Skeletal muscle satellite cell (primary cell): ENCODE results near the gene ISM1.

ENCODE experiments used
- H3K27me3 ChIP-seq: 2 replicates; pipeline ENCODE4 v1.7.0; 2013; ENCODE audit warnings: low read length; ENCODE audit not compliant: control insufficient read depth, insufficient read depth
- H3K36me3 ChIP-seq: 2 replicates; pipeline ENCODE4 v1.7.0; 2013; ENCODE audit warnings: mild to moderate bottlenecking, control low read depth, low read length; ENCODE audit not compliant: insufficient read depth
- H3K4me1 ChIP-seq: 2 replicates; pipeline ENCODE4 v1.7.0; 2013; ENCODE audit warnings: low read length; ENCODE audit not compliant: control insufficient read depth, insufficient read depth
- H3K4me2 ChIP-seq: 2 replicates; pipeline ENCODE4 v1.7.0; 2013; ENCODE audit warnings: mild to moderate bottlenecking, low read length
- H3K4me3 ChIP-seq: 2 replicates; pipeline ENCODE4 v1.7.0; 2013; ENCODE audit warnings: low read length
- H3K9ac ChIP-seq: 2 replicates; pipeline ENCODE4 v1.7.0; 2013; ENCODE audit warnings: mild to moderate bottlenecking, low read depth, low read length, moderate library complexity
- H3K9me3 ChIP-seq: replicated peaks from 2 replicates; pipeline ENCODE4 v1.7.0; 2013; ENCODE audit warnings: mild to moderate bottlenecking, control low read depth, low read length

Gene ISM1

GRCh38 chr20:13262302-13262650, 41.2 kb downstream of the ISM1 start:
- Histone ChIP-seq H3K36me3 (no peaks in the 10 kb centered on the region), H3K9ac (no peak overlapping the region), H3K27me3 (peaks cover 7% of the 10 kb centered on the region), H3K4me2 (no peak overlapping the region), H3K4me3 (no peak overlapping the region), H3K9me3 (no peaks in the 10 kb centered on the region), H3K4me1 (peaks cover 9% of the 10 kb centered on the region)

GRCh38 chr20:13262671-13263360, 41.7 kb downstream of the ISM1 start:
- Histone ChIP-seq H3K27me3 (peaks cover 13% of the 10 kb centered on the region), H3K4me1 (peaks cover 9% of the 10 kb centered on the region), H3K9ac (no peak overlapping the region), H3K4me3 (no peak overlapping the region), H3K36me3 (no peaks in the 10 kb centered on the region), H3K9me3 (no peaks in the 10 kb centered on the region), H3K4me2 (no peak overlapping the region)

- Histone ChIP-seq H3K9ac (no peak overlapping the region), H3K4me1 (peaks cover 9% of the 10 kb centered on the region), H3K27me3 (peaks cover 13% of the 10 kb centered on the region), H3K36me3 (no peaks in the 10 kb centered on the region), H3K4me3 (no peak overlapping the region), H3K4me2 (no peak overlapping the region), H3K9me3 (no peaks in the 10 kb centered on the region)
Observed at GRCh38 chr20:13263451-13263850, 42.4 kb downstream of the ISM1 start.

- Histone ChIP-seq H3K4me2 (no peak overlapping the region), H3K4me1 (peaks cover 9% of the 10 kb centered on the region), H3K27me3 (peaks cover 13% of the 10 kb centered on the region), H3K36me3 (no peaks in the 10 kb centered on the region), H3K9ac (no peak overlapping the region), H3K9me3 (no peaks in the 10 kb centered on the region), H3K4me3 (no peak overlapping the region)
Observed at GRCh38 chr20:13264907-13265306, 43.8 kb downstream of the ISM1 start.

GRCh38 chr20:13265941-13266340, 44.9 kb downstream of the ISM1 start:
- Histone ChIP-seq H3K4me3 (no peak overlapping the region), H3K4me2 (no peak overlapping the region), H3K9ac (no peak overlapping the region), H3K27me3 (peaks cover 13% of the 10 kb centered on the region), H3K9me3 (no peaks in the 10 kb centered on the region), H3K4me1 (peaks cover 9% of the 10 kb centered on the region), H3K36me3 (no peaks in the 10 kb centered on the region)

GRCh38 chr20:13267231-13267630, 46.2 kb downstream of the ISM1 start:
- H3K36me3 ChIP-seq: no peaks in the 10 kb centered on the region
- no peak overlapping the region for H3K4me2 ChIP-seq
- peaks cover 13% of the 10 kb centered on the region for H3K27me3 ChIP-seq
- peaks cover 7% of the 10 kb centered on the region for H3K4me1 ChIP-seq
- H3K9me3 ChIP-seq: no peaks in the 10 kb centered on the region
- H3K4me3 ChIP-seq: no peak overlapping the region
- H3K9ac ChIP-seq: no peak overlapping the region

- no peaks in the 10 kb centered on the region for H3K4me1 ChIP-seq
- H3K27me3 ChIP-seq: peaks cover 17% of the 10 kb centered on the region
- no peaks in the 10 kb centered on the region for H3K9me3 ChIP-seq
- no peaks in the 10 kb centered on the region for H3K36me3 ChIP-seq
- H3K9ac ChIP-seq: no peak overlapping the region
- H3K4me3 ChIP-seq: no peak overlapping the region
- no peak overlapping the region for H3K4me2 ChIP-seq
Observed at GRCh38 chr20:13268953-13269352, 47.9 kb downstream of the ISM1 start.

- no peaks in the 10 kb centered on the region for H3K36me3 ChIP-seq
- H3K4me3 ChIP-seq: no peak overlapping the region
- no peaks in the 10 kb centered on the region for H3K4me1 ChIP-seq
- peaks cover 21% of the 10 kb centered on the region for H3K27me3 ChIP-seq
- H3K9ac ChIP-seq: no peak overlapping the region
- H3K4me2 ChIP-seq: no peak overlapping the region
- H3K9me3 ChIP-seq: no peaks in the 10 kb centered on the region
Observed at GRCh38 chr20:13270211-13270610, 49.1 kb downstream of the ISM1 start.

- Histone ChIP-seq H3K27me3 (peaks cover 21% of the 10 kb centered on the region), H3K4me2 (no peak overlapping the region), H3K4me3 (no peak overlapping the region), H3K9ac (no peak overlapping the region), H3K9me3 (no peaks in the 10 kb centered on the region), H3K36me3 (no peaks in the 10 kb centered on the region), H3K4me1 (no peaks in the 10 kb centered on the region)
Observed at GRCh38 chr20:13271098-13271497, 50.0 kb downstream of the ISM1 start.

GRCh38 chr20:13271977-13272975, 51.2 kb downstream of the ISM1 start:
- Histone ChIP-seq H3K9ac (no peak overlapping the region), H3K36me3 (no peaks in the 10 kb centered on the region), H3K27me3 (peaks cover 14% of the 10 kb centered on the region), H3K9me3 (no peaks in the 10 kb centered on the region), H3K4me1 (no peaks in the 10 kb centered on the region), H3K4me2 (no peak overlapping the region), H3K4me3 (no peak overlapping the region)

GRCh38 chr20:13274275-13274861, 53.3 kb downstream of the ISM1 start:
- no peaks in the 10 kb centered on the region for H3K4me1 ChIP-seq
- no peaks in the 10 kb centered on the region for H3K9me3 ChIP-seq
- H3K27me3 ChIP-seq: peaks cover 8% of the 10 kb centered on the region
- no peak overlapping the region for H3K9ac ChIP-seq
- no peak overlapping the region for H3K4me3 ChIP-seq
- no peaks in the 10 kb centered on the region for H3K36me3 ChIP-seq
- no peak overlapping the region for H3K4me2 ChIP-seq
